GM12891 (cell line): ENCODE measurements around the gene TSPAN9.

ENCODE experiments used
- PAX5 ChIP-seq: IDR thresholded peaks from 2 replicates; pipeline ENCODE4 v1.6.1; 2011; ENCODE audit warnings: low read length, moderate library complexity, mild to moderate bottlenecking; ENCODE audit not compliant: insufficient read depth, severe bottlenecking
- POLR2A ChIP-seq: IDR thresholded peaks from 2 replicates; pipeline ENCODE4 v1.6.1; 2011; ENCODE audit warnings: low read depth, low read length, control low read depth
- POLR2AphosphoS5 ChIP-seq: IDR thresholded peaks from 2 replicates; pipeline ENCODE4 v1.6.1; 2011; ENCODE audit warnings: low read depth, low read length, control low read depth
- POU2F2 ChIP-seq: IDR thresholded peaks from 2 replicates; pipeline ENCODE4 v1.6.1; 2011; ENCODE audit warnings: low read depth, mild to moderate bottlenecking, control low read depth, low read length, moderate library complexity
- SPI1 ChIP-seq: IDR thresholded peaks from 2 replicates; pipeline ENCODE4 v1.6.1; 2011; ENCODE audit warnings: low read depth, low read length, control low read depth
- TAF1 ChIP-seq: IDR thresholded peaks from 2 replicates; pipeline ENCODE4 v1.6.1; 2011; ENCODE audit warnings: low read depth, low read length, control low read depth

DNA sequence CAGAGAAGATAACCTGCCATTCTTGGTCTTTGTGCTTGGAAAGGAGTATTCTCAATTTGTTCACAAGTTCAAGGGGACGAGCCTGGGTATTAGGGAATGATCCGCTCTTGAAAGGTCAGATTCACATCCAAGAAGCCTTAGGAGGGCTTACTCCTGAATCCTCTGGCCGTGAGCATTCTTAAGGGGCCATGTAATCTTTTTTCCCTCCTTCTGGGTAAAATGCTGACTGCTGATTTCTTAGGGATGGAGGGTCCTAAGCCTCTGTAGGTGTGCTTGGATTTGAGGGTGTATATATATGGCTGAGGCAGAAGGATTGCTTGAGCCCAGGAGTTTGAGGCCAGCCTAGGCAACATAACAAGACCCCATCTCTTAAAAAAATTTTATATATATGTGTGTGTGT lies 149.1 kb downstream of the TSPAN9 start:
- TF ChIP-seq POLR2A (no peak), SPI1 (no peak), PAX5 (no peak), POLR2AphosphoS5 (no peak), TAF1 (no peak), POU2F2 (no peak)
